T-helper 1 cell (primary cell): ENCODE results near the gene LIMA1.

ENCODE experiments used
- DNase-seq, 5 donors: peaks; one replicate each; pipeline ENCODE4 v3.0.0-alpha.2; 2012 to 2020

The LIMA1 gene

GRCh38 chr12:50215033-50215432 is 68.3 kb downstream of the LIMA1 start:
- no peak for DNase-seq

DNA sequence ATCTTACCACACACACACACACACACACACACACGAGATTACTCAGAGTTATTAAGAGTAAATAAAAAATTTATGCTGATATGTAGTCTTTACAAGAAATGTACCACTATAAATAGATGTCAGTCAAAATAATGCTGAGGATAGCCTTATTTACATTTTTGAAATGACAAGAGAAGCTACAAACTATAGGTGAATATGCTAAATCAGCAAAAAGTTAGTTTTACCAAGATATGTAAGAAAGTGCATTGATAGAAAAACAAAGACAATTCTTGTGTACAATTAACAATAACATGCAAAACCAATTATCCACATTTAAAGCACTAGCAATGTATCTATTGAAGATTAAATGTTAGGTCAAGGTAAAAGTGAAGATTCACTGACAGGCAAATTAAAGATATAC is 69.3 kb downstream of the LIMA1 start:
- no peak for DNase-seq

GRCh38 chr12:50213439-50213838 is 69.9 kb downstream of the LIMA1 start:
- no peak for DNase-seq

DNA sequence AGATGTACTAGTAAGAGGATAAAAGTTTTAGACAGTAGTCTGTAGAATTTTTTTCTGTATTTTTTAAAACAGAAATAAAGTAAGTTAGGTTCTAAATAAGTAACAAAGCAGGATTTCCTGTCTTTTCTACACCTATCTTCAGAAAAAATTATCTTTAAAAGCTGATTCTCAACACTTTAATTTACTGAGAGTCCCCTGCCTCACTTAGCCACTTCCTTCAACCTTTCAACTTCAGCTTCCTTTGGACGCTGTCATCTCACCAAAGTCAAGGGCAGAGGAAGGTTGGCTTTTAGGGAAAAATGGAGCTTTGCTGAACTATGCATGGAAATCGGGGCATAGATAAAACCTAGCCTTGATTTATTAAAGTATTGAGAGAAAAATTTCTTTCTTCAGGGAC is 71.3 kb downstream of the LIMA1 start:
- DNase-seq: no peak

GRCh38 chr12:50211392-50212070 is 71.8 kb downstream of the LIMA1 start:
- DNase-seq: no peak

DNA sequence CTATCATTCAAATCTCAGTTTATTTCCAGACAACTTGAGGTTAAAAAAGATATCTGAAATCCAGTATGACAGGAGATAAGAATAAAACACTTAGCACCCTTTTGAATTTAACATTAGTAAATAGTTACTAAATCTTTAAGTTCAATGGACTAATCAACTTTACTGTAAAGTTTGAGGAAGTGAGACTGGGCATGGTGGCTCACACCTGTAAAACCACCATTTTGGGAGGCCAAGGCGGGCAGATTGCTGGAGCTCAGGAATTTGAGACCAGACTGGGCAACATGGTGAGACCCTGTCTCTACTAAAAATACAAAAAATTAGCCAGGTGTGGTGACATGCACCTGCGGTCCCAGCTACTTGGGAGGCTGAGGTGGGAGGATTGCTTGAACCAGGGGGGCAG is 75.9 kb downstream of the LIMA1 start:
- DNase-seq: no peak

GRCh38 chr12:50205648-50206047 is 77.7 kb downstream of the LIMA1 start:
- no peak for DNase-seq

DNA sequence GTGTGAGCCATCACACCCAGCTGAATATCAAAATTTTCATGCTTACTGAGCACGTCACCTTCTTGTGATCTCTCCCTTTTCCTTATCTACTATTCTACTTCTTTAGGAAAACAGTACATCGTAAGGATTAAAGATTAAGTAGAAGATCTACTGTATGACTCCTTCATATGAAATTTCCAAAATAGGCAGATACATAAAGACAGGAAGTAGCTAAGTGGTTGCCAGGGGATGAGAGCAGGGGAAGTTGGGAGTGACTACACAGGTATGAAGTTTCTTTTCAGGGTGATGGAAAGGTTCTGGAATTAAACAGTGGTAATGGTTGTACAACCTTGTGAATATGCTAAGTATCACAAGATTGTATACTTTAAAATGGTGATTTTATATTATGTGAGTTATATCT is 79.6 kb downstream of the LIMA1 start:
- no peak for DNase-seq

DNA sequence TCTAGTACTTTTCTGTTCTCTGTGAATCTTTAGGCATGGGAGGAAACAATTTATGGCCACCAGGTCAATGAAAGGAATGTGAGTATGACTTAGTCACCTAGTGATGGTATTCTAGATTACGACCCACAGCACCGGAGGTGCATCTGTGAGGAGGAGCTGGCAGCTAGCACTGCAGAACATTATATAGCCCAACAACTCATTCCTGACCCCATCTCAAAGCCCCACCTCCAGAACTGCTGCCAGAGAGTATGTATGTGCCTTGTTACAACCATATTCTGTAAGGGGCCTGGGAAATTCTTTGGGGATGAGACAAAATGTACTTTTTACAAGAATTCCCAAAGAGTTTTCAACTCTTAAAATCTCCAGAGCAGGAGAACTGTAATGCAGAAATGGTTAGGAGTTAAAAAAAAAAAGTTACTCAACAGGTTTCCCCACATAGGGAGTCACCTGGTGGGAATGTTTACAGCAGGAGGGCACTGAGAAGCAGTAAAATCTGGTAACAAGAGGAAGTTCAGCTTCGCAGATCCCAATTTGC is 81.3 kb downstream of the LIMA1 start:
- DNase-seq: no peak

DNA sequence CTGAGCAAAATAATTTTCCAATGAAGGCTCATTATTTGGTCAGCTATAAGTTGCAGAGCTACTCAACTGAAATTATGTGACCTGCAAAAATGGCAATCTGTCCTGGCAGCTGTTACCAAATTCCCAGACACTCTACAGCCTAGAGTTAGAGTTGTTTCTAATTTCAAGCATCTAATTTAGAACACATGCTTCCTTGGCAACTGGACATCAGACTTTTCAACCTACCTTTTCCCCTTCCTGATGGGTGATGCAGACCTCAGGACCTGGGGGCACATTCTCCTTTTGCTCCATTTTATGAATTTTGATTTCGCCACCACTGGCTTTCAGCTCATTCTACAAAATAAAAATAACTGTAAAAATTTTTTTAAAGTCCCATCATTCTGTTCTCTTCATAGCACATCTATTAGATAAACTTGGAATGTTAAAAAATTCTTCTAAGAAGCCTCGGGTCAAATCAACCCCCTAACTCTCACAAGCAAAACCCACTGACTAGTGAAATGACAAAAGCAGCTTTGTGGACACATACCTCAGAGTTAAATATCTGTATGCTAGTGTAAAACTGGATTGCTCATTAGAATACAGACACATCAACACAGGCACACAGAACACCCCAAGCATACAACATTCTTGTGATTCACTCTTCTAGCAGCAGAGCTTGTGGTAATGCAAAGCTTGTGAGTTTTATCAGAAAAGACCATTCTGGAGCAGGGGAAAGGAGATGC is 82.6 kb downstream of the LIMA1 start:
- DNase-seq: no peak

GRCh38 chr12:50198829-50199228 is 84.5 kb downstream of the LIMA1 start:
- no peak for DNase-seq

GRCh38 chr12:50197297-50197727 is 86.0 kb downstream of the LIMA1 start:
- no peak for DNase-seq

DNA sequence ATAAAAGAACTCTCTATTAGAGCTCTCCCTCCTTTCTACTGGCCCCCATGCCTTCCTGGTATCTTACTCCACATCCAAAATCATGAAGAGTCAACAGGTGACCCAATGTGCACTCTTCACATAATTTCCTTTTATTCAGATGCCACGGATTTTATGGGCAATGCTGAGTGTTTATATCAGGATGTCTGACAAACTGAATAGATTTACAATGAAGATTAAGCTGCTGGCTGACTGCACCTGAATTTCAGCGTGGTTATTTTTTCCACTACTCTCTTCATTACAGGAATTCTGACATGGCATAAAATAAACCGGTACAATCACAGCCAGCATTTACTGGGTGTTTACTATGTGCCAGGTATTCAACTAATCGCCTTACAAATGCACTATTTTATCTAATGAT is 86.8 kb downstream of the LIMA1 start:
- no peak for DNase-seq

GRCh38 chr12:50195832-50196231 is 87.5 kb downstream of the LIMA1 start:
- no peak for DNase-seq

GRCh38 chr12:50192908-50193307 is 90.4 kb downstream of the LIMA1 start:
- DNase-seq: no peak

DNA sequence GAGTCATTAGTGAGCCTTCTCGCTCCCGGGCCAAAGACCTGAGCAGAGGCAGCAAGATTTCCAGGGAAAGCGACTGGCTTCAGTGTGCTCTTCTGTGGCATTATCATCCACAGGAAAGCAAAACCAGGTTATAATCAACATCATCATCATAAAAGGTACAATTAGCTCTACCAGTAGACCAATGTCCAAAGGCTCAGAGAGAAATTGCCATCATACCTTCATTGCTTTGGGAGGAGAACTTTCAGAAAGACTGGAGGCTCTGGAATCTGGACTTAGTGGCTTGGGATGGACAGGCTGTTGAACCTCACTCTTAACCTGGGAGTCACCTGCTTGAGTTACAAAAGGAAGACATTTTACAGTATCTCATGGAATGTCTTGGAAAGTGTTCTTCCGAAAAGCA is 91.1 kb downstream of the LIMA1 start:
- no peak for DNase-seq

DNA sequence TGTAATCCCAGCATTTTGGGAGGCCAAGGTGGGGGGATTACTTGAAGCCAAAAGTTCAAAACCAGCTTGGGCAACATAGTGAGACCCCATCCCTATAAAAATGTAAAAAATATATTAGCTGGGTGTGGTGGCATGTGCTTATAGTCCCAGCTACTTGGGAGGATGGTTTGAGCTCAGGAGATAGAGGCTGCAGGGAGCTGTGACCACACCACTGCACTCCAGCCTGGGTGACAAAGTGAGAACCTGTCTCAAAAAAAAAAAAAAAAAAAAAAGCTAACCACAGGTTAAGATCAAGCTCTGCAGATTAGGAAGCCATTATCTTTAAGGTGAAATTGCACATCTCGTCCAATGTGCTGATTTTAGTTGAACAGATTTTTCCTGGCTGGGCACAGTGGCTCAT is 92.5 kb downstream of the LIMA1 start:
- DNase-seq: no peak

GRCh38 chr12:50188875-50189575 is 94.3 kb downstream of the LIMA1 start:
- peak in 1 of 5 donors; percentile 66 for DNase-seq

DNA sequence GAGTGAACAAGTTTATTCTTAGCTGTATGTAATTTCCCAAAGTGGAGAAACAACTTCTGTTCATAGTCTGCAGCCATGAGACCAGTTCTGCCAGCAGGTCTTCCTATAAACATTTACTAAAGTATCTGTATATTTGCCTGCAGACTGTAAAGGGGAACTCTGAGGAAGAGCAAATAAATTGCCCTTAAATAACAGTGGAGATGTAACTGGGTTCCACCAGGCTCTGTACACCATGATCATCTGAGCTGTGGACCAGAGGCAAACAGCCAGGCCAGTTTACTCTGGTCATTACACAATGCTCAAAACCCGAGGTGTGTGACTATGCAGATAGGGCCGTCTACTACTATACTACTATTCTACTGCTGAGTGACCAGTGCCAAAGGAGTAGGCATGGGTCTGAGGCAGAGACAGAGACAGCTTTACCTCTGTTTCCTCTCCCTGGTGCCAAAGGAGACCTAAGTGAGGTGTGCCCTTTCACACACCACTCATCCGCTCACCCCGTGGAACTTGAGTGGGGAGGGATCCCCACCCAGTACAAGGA is 95.0 kb downstream of the LIMA1 start:
- no peak for DNase-seq

- peak in 1 of 5 donors; percentile 61 for DNase-seq
Measured at GRCh38 chr12:50187084-50187900, 96.0 kb downstream of the LIMA1 start.

DNA sequence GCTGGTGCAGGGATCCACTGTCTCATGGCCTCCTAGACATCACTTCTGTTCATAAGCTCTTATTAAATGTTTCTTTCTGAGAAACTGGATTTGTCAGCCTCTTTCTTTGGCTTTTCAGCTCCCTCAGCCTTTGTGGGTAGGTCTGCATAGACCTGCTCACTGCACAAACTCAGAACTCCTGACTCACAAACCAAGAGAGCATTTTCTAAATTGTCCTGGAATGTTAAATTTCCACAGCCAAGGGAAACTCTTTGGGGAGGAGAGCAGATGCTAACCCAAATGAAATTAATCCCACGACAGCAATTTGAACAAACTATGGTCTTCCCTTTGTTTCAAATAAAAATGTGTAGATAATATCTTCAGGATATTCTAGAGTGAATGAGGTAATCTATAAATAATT is 96.6 kb downstream of the LIMA1 start:
- no peak for DNase-seq

DNA sequence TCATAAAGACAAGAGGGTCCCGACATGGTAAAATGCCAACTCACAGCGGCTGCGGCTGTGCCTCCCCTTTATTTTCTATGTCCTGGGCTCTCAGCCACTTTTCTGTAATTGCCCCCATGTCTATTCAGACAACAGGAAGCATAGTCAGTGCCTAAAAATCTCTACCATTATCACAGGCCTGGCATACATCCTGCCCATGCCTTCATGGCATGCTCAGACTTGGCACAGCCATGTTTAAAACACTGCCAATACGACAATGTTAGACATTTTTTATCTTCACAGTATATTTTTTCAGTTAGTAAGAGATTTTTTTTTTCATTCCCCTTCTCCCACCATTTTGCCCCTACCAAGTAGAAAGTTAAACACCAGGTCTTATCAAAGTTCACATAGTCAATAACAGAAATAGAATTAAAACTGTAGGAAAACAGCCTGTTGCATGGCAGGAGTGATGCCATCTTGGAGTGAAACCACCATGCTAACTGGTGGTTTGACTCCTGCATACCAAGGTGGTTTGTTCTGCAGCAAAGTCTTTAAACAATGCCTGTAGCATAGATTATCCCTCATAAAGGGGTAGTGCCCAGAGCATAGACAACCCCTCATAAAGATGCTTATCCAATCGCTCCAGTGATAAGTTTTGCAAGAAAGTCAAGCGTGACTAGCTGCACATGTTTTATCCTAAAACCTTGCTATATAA is 97.2 kb downstream of the LIMA1 start:
- DNase-seq: no peak
